Mucosa of descending colon (tissue), 3 donors: Measurements from ENCODE around the gene GRIN2C. TPM values are rescaled to one million over a fixed set of nuclear protein-coding genes. Genes with fewer than 3 reads are reported as not detected.

Experiments
- ATAC-seq: fragments of 200-7000 bp; cut with Tn5 transposase; one replicate; pipeline ENCODE4 v1.9.1; 2020; ENCODE audit warnings: mild to moderate bottlenecking, moderate library complexity
- DNase-seq, 3 donors: peaks; one replicate each; pipeline ENCODE4 v3.0.0-alpha.2; 2020
- H3K36me3 ChIP-seq: fragments of 200-600 bp; one replicate; pipeline ENCODE4 v1.8.0; 2021; ENCODE audit warnings: low read depth, mild to moderate bottlenecking
- H3K4me1 ChIP-seq: fragments of 200-600 bp; one replicate; pipeline ENCODE4 v1.8.0; 2021; ENCODE audit warnings: low read depth, mild to moderate bottlenecking
- H3K4me3 ChIP-seq: fragments of 200-600 bp; one replicate; pipeline ENCODE4 v1.8.0; 2021; ENCODE audit warnings: mild to moderate bottlenecking
- H3K9me3 ChIP-seq: fragments of 200-600 bp; one replicate; pipeline ENCODE4 v1.8.0; 2021; ENCODE audit warnings: mild to moderate bottlenecking
- CTCF ChIP-seq: fragments of 200-600 bp; IDR thresholded peaks from one replicate; pipeline ENCODE4 v1.8.0; 2022; ENCODE audit warnings: antibody characterized with exemption, mild to moderate bottlenecking
- intact Hi-C, 2 donors: fragments of 100-400 bp; cut with DNase I in 1 of 2; cut with micrococcal nuclease in 1 of 2; formaldehyde crosslinking; loops; one replicate each; pipeline versions ENCODE4 v1.11.0 to v1.11.1; 2022; cut with DNase I, micrococcal nuclease
- total RNA-seq, 3 donors: library from RNA; stranded (reverse); fragmentation: NEBNext Ultra II Directional in 2 of 3; extraction: Animal tissue kit (Norgen Biotek cat#: 25700) in 2 of 3; gene quantifications; one replicate each; pipeline versions ENCODE4 v1.2.1 to v1.2.4, GENCODE V29; 2021 to 2023
- donor health status: DM: no; HTN: no; CAD: no; lungs with moderate emphysema.
- donor health status: DM: no; HTN: no; CAD: no.
- donor health status: DM: no; HTN: yes; CAD: no.

Gene GRIN2C
- total RNA-seq, 3 donors from 2014 or later = 0.35 to 1.4 (median 0.55) TPM

- no peak for TF ChIP-seq CTCF
- Histone ChIP-seq H3K4me3 (no peak overlapping the region), H3K9me3 (no peaks in the 10 kb centered on the region), H3K36me3 (no peaks in the 10 kb centered on the region), H3K4me1 (peaks cover 20% of the 10 kb centered on the region)
- DNase-seq = no peak
- intact Hi-C loops = no loop called here
- ATAC-seq = no peak
These were observed 820 bp downstream of the GRIN2C start for GRCh38 chr17:74858672-74859458.

- intact Hi-C loops = no loop called here
- ATAC-seq = no peak
- H3K36me3 ChIP-seq = no peaks in the 10 kb centered on the region
- no peak for TF ChIP-seq CTCF
- H3K9me3 ChIP-seq = no peaks in the 10 kb centered on the region
- DNase-seq = no peak
- no peak overlapping the region for H3K4me3 ChIP-seq
- H3K4me1 ChIP-seq = peaks cover 19% of the 10 kb centered on the region
These were observed 2.5 kb downstream of the GRIN2C start for GRCh38 chr17:74857191-74857590.

- DNase-seq (no peak), ATAC-seq (no peak)
- intact Hi-C loops = no loop called here
- TF ChIP-seq CTCF = no peak
- Histone ChIP-seq H3K9me3 (no peaks in the 10 kb centered on the region), H3K4me3 (no peak overlapping the region), H3K4me1 (peaks cover 16% of the 10 kb centered on the region), H3K36me3 (no peaks in the 10 kb centered on the region)
These were observed 3.6 kb downstream of the GRIN2C start for GRCh38 chr17:74856112-74856511.

- no peaks in the 10 kb centered on the region for H3K9me3 ChIP-seq
- H3K36me3 ChIP-seq = no peaks in the 10 kb centered on the region
- DNase-seq (no peak), ATAC-seq (no peak)
- intact Hi-C loops = no loop called here
- TF ChIP-seq CTCF = no peak
- no peak overlapping the region for H3K4me3 ChIP-seq
- H3K4me1 ChIP-seq = peaks cover 8% of the 10 kb centered on the region
These were observed 4.4 kb downstream of the GRIN2C start for GRCh38 chr17:74855323-74855722.

- DNase-seq = no peak
- H3K4me1 ChIP-seq = peaks cover 3% of the 10 kb centered on the region
- no peaks in the 10 kb centered on the region for H3K9me3 ChIP-seq
- no peak overlapping the region for H3K4me3 ChIP-seq
- no peaks in the 10 kb centered on the region for H3K36me3 ChIP-seq
- intact Hi-C loops = no loop called here
- no peak for ATAC-seq
- no peak for TF ChIP-seq CTCF
These were observed 4.9 kb downstream of the GRIN2C start for GRCh38 chr17:74854792-74855191.
